HG03432 (cell line): ENCODE results near the gene PTPRS.

Experiments used
- ATAC-seq: cut with Tn5 transposase; IDR thresholded peaks from one replicate; pipeline ENCODE4 v1.9.1; 2021; ENCODE audit warnings: mild to moderate bottlenecking, moderate library complexity; ENCODE audit not compliant: unreplicated experiment

PTPRS gene

DNA sequence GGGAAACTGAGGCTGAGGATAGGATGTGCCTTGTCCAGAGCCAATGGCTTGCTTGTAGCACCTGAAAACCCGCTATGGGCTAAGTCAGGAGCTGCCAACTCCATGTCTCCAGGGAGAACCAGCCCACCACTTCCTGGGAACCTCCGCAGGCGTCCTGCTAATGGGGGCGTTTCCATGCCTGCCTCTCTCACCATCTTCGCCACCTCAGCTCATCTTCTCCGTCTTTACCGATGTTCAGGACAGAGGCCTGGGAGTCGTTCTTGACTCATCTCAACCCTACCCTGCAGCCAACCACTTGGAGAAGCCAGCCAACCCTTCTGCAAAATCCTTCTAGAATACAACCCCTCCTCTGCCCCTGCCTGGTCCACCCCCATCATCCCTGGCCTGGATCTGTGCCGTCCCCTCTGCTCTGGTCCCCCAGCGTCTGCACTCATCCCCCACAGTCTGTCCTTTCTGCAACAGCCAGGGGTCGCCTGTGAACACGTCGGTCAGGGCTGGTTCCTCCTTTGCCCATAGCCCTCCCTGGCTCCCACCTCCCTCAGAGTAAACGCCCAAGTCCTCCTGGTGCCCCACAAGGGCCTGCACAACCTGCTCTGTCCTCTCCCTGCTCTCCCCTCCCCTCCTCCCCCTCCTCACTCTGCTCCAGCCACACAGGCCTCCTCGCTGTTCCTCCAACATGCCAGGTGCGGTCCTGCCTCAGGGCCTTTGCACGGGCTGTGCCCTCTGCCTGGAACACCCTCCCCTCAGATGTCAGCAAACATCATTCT lies 31.0 kb downstream of the PTPRS start:
- ATAC-seq = no peak

DNA sequence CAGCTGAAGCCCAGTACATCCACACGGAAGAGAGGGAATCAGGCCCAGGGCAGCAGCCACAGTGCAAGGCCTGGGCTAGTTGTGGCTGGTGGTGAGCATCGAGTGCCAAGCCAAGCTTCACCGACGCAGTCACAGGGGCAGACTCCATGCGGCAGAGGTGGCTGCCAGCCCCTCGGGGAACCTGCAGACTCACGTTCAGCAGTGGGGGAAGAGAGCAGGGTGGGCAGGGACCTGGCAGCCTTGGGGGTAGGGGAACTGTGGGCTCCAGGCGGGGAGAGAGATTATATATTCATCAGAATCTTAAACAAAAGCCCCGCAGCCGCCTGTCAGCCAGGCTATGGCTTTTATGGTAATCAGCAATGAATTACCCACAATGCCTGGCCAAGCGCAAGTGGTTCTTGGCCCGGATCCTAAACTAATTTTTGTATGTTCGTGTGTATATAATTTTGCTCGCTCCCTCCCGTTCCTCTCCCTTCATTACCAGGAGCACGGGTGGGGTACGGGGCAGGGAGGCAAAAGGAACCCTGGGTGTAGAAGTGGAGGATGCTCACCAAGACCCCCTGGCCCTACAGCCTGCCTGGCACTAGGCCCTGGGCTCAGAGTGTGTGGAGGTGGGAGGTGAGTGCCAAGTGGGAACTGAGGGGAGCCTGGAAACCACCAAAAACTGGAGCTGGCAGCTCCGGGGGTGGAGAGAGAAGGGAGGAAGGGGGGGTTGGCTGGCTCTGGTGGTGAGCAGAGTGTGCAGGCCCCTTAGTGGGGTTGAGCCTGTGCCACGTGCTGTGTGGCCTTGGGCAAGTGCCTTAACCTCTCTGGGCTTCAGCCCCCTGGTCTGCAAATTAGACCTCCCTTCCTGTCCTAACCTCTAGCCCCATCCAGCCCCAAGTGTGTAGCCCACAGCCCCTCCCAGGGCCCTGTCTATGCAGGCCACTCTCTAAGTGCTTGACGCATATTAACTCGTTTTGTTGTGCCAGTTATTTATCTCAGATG lies 31.9 kb downstream of the PTPRS start:
- no peak for ATAC-seq

DNA sequence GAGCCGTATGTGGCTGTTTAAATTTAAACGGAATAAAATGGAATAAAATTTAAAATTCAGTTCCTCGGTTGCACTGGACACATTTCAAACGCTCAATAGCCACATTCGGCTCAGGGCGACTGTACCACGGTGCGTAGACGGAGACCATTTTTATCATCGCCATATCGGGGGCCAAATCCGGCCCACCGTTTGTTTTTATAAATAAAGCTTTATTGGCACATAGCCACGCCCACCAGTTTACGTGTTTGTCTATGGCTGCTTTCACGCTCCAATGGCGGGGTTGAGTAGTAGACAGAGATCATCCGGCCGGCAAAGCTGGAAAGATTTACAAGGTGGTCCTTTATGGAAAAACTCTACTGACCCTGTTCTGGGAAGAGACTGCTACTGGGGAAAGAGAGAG lies 33.0 kb downstream of the PTPRS start:
- no peak for ATAC-seq

DNA sequence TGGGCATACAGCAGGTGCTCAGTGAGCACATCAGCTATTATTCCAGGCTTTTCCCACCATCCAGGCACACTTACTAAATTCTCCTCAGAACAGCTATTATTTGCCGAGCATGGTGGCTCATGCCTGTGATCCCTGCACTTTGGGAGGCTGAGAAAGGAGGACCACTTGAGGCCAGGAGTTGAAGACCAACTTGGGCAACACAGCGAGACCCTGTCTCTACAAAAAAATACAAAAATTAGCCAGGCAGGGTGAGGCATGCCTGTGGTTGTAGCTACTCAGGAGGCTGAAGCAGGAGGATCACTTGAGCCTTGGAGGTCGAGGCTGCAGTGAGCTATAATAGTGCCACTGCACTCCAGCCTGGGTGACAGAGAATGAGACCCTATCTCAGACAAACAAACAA lies 35.4 kb downstream of the PTPRS start:
- no peak for ATAC-seq

DNA sequence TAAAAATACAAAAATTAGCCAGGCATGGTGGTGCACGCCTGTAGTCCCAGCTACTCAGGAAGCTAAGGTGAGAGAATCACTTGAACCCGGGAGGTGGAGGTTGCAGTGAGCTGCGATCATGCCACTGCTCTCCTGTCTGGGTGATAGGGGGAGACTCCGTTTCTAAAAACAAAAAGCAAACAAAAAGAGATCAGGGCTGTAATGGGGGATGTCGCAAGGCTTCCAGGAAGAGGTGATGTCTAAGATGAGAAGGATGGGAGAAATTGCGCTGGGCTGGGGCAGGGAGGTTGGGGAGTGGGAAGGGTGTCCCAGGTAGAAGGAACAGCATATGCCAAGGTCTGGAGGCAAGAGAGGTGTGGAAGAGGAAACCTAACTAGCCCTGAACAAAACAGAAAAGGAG lies 36.1 kb downstream of the PTPRS start:
- ATAC-seq = no peak

DNA sequence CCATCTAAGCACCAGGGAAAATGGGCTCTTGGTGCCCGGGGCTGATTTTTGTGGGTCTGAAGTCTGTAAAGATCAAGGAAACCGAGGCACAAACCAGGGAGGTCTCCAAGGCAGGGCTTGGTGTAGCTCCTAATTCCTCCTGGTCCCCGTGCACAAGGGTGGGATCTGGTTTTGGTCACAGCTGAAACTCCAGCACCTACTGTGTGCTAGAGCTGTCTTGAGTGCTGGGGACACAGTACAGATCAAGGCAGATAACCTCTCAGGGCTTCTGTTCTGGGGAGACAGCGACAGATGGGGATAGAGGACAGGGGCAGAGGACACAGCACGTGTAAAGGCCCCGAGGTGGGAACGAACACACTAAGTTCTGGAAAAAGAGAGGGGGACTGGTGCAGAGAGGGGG lies 37.4 kb downstream of the PTPRS start:
- no peak for ATAC-seq

DNA sequence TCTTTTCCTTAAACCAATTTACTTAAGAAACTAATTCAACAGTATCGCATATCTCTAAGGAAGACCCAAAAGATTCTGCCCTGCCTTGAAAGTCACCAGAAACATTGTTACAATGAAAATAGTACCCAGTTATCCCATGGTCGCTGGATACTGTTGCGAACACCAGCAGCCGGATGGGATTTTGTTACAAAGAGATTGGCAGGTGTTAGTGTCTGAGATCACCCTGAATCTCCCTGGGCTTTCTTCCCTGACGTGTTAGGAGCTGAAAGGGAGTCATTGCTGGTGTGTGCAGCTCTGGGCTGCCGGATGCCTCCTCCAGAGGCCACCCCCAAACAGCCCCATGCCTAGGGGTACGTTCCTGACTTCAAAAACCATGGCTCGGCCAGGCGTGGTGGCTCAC lies 38.2 kb downstream of the PTPRS start:
- no peak for ATAC-seq

DNA sequence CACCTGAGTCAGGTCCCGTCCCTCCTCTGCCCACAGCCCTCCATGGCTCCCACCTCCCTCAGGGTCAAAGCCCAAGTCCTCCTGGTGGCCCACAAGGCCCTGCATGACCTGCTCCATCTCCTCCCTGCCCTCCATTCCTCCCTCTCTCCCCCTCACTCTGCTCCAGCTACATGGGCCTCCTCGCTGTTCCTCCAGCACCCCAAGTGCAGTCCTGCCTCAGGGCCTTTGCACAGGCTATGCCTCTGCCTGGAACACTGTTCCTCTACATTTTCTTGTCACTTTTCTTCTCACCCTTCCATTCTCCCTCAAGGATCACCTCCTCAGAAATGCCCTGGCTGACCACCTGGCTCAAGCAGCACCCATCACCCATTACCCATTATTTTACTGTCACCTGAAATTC lies 41.5 kb downstream of the PTPRS start:
- ATAC-seq = no peak

DNA sequence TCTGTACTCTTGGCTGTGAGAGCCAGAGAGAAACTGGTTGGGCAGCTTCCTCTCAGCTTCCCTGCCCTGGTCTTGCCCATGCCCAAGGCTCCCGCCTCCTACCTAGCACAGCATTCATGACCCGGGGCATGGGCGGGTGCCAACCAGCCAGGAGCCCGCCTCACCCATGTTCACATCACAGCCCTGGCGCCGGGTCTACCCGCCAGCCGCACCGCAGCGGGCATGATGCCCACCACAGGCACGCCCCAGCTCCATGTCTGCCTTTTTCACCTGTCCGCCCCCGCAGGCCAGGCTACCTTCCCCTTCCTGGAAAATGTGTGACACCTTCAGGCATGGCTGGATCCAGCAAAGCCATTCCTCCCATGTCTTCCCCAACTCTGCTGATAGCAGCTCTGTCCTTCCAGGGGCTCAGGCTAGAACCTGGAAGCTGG lies 42.1 kb downstream of the PTPRS start:
- ATAC-seq = no peak

DNA sequence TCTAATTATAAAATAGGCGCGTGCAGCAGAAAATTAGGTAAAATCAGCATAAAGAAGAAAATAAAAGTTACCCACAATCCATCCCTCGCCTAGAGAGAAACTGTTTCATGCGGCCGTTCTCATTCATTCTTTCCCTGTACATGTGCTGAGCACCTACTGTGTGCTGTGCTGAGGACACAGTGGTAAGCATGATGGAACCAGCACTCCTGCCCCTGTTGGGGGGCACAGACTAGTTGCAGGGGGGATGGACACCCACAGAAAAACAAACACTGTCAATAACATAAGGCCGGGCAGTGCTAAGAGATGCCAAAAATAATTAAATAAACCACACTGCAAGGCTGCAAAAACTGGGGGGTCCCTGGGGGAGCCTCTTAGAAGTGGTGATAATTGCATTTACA lies 43.3 kb downstream of the PTPRS start:
- no peak for ATAC-seq

DNA sequence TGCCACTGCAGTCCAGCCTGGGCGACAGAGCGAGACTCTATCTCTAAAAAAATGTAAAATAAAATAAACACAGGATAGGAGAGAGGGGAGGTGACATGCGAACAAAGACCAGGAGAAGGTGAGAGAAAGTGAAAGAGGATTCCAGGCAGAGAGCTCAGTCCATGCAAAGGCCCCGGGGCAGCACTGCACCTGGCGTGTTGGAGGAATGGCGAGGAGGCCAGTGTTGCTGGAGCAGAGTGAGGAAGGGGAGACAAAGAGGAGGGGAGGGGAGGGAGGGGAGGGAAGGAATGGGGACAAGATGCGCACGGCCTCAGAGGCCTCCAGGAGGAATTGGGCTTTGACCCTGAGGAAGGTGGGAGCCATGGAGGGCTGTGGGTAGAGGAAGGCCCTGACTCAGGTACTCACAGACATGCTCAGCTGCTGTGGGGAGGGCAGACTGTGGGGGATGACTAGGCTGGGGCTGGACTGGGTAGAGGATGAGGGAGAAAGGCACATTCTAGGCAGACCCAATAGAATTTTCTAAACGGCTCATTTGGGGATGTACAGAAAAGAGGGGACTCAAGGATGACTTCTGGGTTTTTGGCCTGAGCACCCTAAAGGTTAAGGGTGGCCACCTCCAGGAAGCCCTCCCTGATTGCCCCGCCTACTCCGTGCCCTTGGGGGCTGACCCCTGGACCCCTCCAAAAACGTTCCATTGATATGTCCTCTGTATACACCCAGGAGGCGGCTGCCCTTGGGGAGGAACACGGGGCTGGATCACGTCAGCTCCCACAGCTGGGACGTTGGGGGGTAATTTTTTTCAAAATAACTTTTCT lies 43.9 kb downstream of the PTPRS start:
- no peak for ATAC-seq

DNA sequence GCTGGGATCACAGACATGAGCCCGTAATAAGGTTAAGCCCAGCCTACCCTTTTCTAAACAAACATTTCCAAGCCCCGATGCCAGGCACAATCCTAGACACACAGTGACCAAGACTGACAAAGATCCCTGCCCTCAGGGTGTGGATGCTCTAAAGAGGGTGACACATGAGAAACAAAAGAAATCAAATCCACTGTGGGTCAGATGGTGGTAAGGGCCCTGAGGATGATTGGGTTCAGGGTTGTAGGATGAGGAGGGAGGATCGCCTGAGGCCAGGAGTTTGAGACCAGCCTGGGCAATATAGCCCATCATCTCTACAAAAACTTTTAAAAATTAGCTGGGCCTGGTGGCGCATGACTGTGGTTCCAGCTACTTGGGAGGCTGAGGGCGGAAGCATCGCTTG lies 44.6 kb downstream of the PTPRS start:
- ATAC-seq = no peak

DNA sequence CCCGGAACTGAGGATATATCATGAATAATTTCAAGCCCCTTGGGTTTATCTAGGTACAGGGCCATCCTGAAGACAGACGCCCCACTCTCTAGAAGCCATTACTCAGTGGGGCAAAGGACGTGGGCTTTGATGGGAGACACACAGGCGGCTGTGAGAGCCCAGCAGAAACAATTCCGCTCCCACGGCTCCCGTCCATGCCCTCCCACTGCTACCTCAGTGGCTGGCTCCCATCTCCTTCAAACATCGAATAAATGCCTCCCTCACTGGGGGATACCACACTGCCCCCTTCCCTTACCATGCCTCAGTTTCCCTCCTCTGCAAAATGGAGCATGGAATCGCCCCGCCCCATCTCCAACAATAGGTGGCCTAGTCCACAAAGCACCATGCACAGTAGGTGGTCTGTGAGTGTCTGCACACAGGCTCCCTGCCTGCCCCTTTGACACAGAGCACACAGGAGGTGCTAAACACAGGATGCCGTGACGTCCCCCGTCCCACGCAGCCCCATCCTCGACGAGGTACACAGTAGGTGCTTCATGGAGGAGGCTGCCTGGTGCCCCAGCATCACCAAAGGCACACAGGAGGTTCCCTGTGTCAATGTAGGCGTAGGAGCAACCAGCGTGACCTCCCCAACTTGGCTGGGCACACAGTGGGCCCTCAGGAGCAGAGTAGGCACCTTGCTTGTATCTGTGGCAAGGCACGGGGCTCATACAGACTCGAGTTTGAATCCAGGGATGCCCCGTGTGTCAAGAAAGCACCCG lies 46.0 kb downstream of the PTPRS start:
- ATAC-seq = no peak

DNA sequence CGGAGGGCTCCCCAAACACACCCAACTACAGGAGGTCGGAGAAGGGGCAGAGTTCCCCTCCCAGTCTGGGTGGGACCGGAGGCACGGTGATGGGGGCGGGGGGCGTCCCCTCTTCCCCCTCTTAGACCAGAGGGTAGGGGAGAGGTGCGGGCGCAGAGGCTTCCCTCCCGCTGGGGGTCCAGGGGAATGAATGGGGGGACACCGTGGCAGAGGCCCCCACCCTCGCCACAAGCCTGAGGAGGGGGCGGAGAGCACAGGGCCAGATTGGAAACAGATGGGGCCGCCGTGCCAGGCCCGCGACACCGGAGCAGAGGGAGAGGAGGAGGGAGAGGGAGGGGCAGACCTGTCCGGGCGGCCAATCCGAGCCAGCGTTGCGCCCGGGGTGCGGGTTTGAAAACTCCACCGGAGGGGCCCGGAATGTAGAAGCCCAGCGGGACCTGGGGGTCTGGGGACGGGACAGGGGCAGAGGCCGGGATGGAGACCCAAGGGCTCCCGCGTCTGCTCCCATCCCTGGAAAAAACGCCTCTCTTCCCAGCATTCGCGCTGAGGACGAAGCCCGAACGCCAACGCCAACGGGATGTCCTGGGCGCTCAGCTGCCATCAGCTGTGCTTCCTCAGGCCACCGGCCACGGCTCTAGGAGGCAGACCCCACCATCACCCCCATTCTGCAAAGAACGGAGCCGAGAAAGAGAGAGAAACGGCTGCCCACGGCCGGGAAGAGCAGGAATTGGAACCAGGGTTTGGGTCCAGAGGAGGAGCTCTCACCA lies 46.8 kb downstream of the PTPRS start:
- ATAC-seq = no peak

DNA sequence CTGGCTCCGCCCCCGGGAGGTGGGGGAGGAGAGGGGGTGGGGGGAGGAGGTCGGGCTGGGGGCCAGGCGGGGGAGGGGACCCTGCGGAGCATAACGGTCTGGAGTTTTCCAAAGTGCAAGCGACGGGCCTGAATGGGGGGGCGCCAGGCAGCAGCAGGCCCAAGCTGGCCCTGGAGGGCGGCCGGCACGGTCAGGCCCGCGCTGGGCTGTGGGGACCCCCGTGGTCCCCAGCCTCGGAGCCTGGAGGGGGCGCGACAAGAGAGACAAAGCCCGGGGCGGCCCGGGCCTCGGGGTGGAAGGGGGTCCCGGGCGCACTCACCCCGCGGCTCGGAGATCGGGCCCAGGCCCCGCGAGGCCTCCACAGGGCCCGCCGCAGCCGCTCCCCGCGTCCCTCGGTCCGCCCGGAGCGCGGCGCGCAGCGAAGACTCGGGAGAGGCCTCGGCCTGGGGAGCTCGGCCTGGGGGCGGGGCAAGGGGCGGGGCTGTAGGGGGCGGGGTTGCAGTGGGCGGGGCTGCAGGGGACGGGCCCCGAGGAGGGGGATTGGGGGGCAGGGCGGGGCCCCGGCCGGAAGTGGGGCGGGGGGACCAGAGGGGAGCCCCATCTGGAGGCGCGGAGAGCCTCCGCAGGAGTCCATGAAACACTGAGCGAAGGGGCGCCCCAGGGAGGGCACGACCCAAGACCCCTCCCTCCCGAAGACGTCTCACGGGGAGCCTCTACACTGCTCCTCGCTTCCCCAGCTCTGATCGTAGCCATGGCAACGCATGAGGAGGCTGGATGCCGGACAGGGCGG lies 47.6 kb downstream of the PTPRS start:
- no peak for ATAC-seq

DNA sequence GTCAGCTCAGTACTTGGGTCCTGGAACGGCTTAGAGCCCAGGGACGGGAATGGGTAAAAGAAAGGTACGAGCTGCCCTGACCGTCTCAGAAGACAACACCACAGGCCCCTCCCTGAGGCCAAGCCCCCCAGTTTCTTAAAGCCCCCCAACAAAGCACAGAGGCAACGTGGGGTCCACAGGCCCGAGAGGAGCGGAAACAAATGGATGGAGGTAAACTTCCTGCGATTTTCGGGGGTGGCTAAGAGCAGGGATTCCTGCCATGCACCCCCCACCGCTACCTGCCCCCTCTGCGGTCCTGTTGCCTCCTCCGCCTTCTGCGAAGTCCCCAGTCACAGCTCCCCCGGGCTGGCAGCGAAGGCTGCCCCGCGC lies 48.2 kb downstream of the PTPRS start:
- ATAC-seq = no peak

DNA sequence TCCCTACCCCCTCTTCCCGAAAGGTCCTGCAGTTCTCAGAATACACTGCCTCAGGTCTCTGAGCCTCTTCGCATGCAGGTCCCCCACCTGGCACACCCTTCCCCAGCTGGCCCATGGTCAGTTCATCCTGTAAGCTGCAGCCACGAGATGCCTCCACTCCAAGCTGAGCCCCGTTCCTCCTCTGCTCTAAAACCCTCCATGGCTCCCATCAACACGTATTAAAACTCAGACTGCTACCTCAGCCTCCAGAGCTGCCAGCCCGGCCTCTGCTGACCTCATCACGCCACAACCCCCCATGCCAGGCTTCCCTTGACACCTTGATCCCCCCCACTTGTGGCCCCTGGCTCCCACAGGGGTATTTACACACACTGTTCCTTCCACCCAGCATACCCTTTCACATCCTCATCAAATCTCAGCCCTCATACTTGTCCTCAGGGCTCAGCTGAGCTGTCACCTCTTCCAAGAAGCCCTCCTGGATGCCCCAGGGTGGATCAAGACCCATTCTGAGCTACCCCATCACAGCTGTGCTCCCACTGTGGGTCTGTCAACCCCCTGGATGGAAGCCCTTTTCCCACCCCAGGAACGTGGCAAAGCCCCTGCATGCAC lies 48.9 kb downstream of the PTPRS start:
- ATAC-seq = no peak
